Measurements from ENCODE around the gene EPHA3.

GRCh38 chr3:89261673-89262072 is 154.3 kb downstream of the EPHA3 start:
- TF ChIP-seq, protein P1, sequence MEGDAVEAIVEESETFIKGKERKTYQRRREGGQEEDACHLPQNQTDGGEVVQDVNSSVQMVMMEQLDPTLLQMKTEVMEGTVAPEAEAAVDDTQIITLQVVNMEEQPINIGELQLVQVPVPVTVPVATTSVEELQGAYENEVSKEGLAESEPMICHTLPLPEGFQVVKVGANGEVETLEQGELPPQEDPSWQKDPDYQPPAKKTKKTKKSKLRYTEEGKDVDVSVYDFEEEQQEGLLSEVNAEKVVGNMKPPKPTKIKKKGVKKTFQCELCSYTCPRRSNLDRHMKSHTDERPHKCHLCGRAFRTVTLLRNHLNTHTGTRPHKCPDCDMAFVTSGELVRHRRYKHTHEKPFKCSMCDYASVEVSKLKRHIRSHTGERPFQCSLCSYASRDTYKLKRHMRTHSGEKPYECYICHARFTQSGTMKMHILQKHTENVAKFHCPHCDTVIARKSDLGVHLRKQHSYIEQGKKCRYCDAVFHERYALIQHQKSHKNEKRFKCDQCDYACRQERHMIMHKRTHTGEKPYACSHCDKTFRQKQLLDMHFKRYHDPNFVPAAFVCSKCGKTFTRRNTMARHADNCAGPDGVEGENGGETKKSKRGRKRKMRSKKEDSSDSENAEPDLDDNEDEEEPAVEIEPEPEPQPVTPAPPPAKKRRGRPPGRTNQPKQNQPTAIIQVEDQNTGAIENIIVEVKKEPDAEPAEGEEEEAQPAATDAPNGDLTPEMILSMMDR (conservative IDR thresholded peaks at IDR 0.05 in 1 of 2, IDR thresholded peaks at IDR 0.05 in 1 of 2; ENCODE audit: low read depth in 1 of 2, low read length in 2 of 2) = no peak
- no peak for TF ChIP-seq EZH2 (IDR thresholded peaks at IDR 0.05; ENCODE audit: low read length, missing control alignments)

Measured in fibroblast of lung (primary cell).